ENCODE results near the gene IFT172. TPM values are rescaled to one million over a fixed set of nuclear protein-coding genes. Genes with fewer than 3 reads are reported as not detected.

The IFT172 gene
- total RNA-seq, 1 donor from 2014 or later: 30.7 TPM

GRCh38 chr2:27442920-27443282 is 46.6 kb downstream of the IFT172 start:
- Histone ChIP-seq H3K36me3 (peaks cover 0 to 53% of the 10 kb centered on the region in 2 donors), H3K4me1 (peaks cover 27% of the 10 kb centered on the region), H3K27me3 (no peaks in the 10 kb centered on the region), H3K9me3 (no peaks in the 10 kb centered on the region), H3K27ac (peak overlapping the region; percentile 40), H3K4me3 (peak overlapping the region; percentile 29 to 38)
- TF ChIP-seq POLR2AphosphoS5 (IDR thresholded peaks at IDR 0.05; ENCODE audit: insufficient read depth in 1 of 2, low read depth in 1 of 2): no peak
- intact Hi-C loops (cut with DNase I): no loop called here
- DNase-seq (ENCODE audit: extremely low spot score in 2 of 2): no peak

GRCh38 chr2:27441958-27442919 is 47.3 kb downstream of the IFT172 start, which contains the start of gene KRTCAP3:
TSS of gene KRTCAP3 (plus strand) at chr2:27442381. CDS start at chr2:27442413, 32 bp downstream.
- Histone ChIP-seq H3K27ac (peak within 1 kb of the TSS; percentile 40), H3K27me3 (no peaks in the 10 kb centered on the region), H3K36me3 (peaks cover 0 to 54% of the 10 kb centered on the region in 2 donors), H3K9me3 (no peaks in the 10 kb centered on the region), H3K4me3 (peak within 1 kb of the TSS; percentile 29 to 38), H3K4me1 (peaks cover 27% of the 10 kb centered on the region)
- intact Hi-C loops (cut with DNase I): no loop called here
- DNase-seq (ENCODE audit: extremely low spot score in 2 of 2): no peak
- no peak for TF ChIP-seq CTCF (IDR thresholded peaks at IDR 0.05)
- TF ChIP-seq POLR2AphosphoS5 (IDR thresholded peaks at IDR 0.05; ENCODE audit: insufficient read depth in 1 of 2, low read depth in 1 of 2): peak in 1 of 2 donors; percentile 13
- TF ChIP-seq POLR2A (IDR thresholded peaks at IDR 0.05): no peak

DNA sequence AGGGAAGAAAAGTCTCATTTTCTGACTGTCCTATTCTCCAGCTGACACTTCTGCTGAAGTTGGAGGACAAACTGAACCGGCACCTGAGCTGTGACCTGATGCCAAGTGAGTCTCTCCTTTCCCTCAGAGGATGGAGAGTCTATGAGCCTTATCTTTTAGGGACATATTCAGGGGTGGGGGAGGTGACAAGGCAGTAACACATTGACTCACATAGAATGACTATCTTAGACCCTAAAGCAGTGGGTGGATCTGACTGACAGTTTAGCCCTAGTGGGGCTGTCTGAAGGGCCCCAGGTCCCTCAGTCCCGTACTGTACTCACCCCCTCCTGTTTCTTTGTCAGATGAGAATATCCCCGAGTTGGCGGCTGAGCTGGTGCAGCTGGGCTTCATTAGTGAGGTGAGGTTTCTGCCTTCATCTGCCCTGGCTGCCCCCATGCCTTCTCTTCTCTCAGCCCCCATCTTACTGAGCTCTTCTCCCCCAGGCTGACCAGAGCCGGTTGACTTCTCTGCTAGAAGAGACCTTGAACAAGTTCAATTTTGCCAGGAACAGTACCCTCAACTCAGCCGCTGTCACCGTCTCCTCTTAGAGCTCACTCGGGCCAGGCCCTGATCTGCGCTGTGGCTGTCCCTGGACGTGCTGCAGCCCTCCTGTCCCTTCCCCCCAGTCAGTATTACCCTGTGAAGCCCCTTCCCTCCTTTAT is 48.2 kb downstream of the IFT172 start:
- TF ChIP-seq CTCF (IDR thresholded peaks at IDR 0.05) (no peak), POLR2AphosphoS5 (IDR thresholded peaks at IDR 0.05; ENCODE audit: insufficient read depth in 1 of 2, low read depth in 1 of 2) (no peak), POLR2A (IDR thresholded peaks at IDR 0.05) (no peak)
- Histone ChIP-seq H3K36me3 (peaks cover 0 to 59% of the 10 kb centered on the region in 2 donors), H3K4me3 (no peak overlapping the region), H3K27ac (no peak overlapping the region), H3K4me1 (peaks cover 27% of the 10 kb centered on the region), H3K27me3 (no peaks in the 10 kb centered on the region), H3K9me3 (no peaks in the 10 kb centered on the region)
- no peak for DNase-seq (ENCODE audit: extremely low spot score in 2 of 2)
- intact Hi-C loops (cut with DNase I): no loop called here

- Histone ChIP-seq H3K4me3 (no peak overlapping the region), H3K9me3 (no peaks in the 10 kb centered on the region), H3K4me1 (peaks cover 17% of the 10 kb centered on the region), H3K36me3 (peaks cover 0 to 77% of the 10 kb centered on the region in 2 donors), H3K27me3 (no peaks in the 10 kb centered on the region), H3K27ac (no peak overlapping the region)
- TF ChIP-seq CTCF (IDR thresholded peaks at IDR 0.05) (no peak), POLR2AphosphoS5 (IDR thresholded peaks at IDR 0.05; ENCODE audit: insufficient read depth in 1 of 2, low read depth in 1 of 2) (no peak), POLR2A (IDR thresholded peaks at IDR 0.05) (no peak)
- DNase-seq (ENCODE audit: extremely low spot score in 2 of 2): no peak
- intact Hi-C loops (cut with DNase I): no loop called here
These were observed 53.9 kb downstream of the IFT172 start for GRCh38 chr2:27435628-27436027.

DNA sequence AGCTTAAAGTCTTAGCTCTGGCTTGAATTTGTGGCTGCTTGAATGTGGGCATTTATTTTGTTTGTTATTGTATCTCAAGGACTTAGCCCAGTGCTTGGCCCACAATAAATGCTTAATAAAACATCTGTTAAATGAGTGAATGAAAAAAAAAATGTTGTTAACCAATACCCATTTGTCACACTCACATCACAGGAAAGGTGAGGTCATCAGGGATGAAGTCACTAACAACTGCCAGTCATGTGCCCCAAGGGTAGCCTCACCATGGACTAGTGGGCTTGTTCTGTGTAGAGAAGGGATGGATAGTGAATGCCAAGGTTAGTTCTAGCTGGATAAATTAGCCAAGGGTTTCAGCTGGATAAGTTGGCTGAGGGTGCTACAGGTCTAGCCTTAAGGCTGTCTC is 58.1 kb downstream of the IFT172 start:
- H3K4me1 ChIP-seq: peaks cover 39% of the 10 kb centered on the region
- H3K9me3 ChIP-seq: no peaks in the 10 kb centered on the region
- no peak for DNase-seq (ENCODE audit: extremely low spot score in 2 of 2)
- no peak overlapping the region for H3K4me3 ChIP-seq
- no peak overlapping the region for H3K27ac ChIP-seq
- H3K27me3 ChIP-seq: no peaks in the 10 kb centered on the region
- TF ChIP-seq POLR2A (IDR thresholded peaks at IDR 0.05) (no peak), CTCF (IDR thresholded peaks at IDR 0.05) (no peak), POLR2AphosphoS5 (IDR thresholded peaks at IDR 0.05; ENCODE audit: insufficient read depth in 1 of 2, low read depth in 1 of 2) (no peak)
- H3K36me3 ChIP-seq: peaks cover 0 to 36% of the 10 kb centered on the region in 2 donors
- intact Hi-C loops (cut with DNase I): no loop called here
